ENCODE data around the gene CDH16. TPM values are rescaled to one million over a fixed set of nuclear protein-coding genes. Genes with fewer than 3 reads are reported as not detected.

CDH16 gene
- total and polyA plus RNA-seq, 8 donors, result 0.32 to 68.1 (median 47.5) TPM; not detected in 1

- Histone ChIP-seq H3K27me3 (peaks cover 0 to 56% of the 10 kb centered on the region in 2 donors), H3K27ac (no peak overlapping the region), H3K36me3 (no peaks in the 10 kb centered on the region), H3K4me3 (no peak overlapping the region), H3K4me1 (peaks cover 0 to 18% of the 10 kb centered on the region in 2 donors), H3K9me3 (no peaks in the 10 kb centered on the region)
- TF ChIP-seq, protein P1, sequence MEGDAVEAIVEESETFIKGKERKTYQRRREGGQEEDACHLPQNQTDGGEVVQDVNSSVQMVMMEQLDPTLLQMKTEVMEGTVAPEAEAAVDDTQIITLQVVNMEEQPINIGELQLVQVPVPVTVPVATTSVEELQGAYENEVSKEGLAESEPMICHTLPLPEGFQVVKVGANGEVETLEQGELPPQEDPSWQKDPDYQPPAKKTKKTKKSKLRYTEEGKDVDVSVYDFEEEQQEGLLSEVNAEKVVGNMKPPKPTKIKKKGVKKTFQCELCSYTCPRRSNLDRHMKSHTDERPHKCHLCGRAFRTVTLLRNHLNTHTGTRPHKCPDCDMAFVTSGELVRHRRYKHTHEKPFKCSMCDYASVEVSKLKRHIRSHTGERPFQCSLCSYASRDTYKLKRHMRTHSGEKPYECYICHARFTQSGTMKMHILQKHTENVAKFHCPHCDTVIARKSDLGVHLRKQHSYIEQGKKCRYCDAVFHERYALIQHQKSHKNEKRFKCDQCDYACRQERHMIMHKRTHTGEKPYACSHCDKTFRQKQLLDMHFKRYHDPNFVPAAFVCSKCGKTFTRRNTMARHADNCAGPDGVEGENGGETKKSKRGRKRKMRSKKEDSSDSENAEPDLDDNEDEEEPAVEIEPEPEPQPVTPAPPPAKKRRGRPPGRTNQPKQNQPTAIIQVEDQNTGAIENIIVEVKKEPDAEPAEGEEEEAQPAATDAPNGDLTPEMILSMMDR (IDR thresholded peaks at IDR 0.05), result no peak
- ATAC-seq, result no peak
- intact Hi-C loops (cut with DNase I), result no loop called here
- peak in 1 of 4 donors; percentile 34 for DNase-seq
Measured at GRCh38 chr16:66919569-66920298, 1.0 kb upstream of the CDH16 start.

DNA sequence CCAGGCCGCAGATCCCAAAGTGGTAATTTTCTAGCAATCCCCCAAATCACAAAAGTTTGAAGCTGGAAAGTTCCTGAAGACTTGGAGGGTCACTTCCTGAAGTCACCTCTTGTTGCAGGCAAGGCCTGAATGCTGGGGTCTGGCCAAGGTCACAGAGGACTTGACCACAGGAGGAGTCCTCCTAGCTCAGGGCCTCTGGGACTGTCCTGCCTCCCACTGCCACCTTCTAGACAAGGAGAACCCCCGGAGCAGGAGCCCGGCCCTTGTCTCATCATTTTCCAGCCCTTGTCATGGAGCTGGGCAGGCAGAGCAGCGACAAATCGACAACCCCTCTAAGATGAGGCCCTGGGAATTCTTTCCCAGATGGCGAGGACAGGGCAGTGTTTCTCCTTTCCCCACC, 330 bp downstream of the CDH16 start:
- Histone ChIP-seq H3K27me3 (peaks cover 0 to 43% of the 10 kb centered on the region in 2 donors), H3K9me3 (no peaks in the 10 kb centered on the region), H3K4me3 (no peak overlapping the region), H3K4me1 (peaks cover 0 to 5% of the 10 kb centered on the region in 2 donors), H3K36me3 (no peaks in the 10 kb centered on the region), H3K27ac (no peak overlapping the region)
- intact Hi-C loops (cut with DNase I), result no loop called here
- DNase-seq (peak in 1 of 4 donors; percentile 27), ATAC-seq (no peak)
- TF ChIP-seq, protein P1 (IDR thresholded peaks at IDR 0.05), result no peak

- no peaks in the 10 kb centered on the region for H3K4me1 ChIP-seq
- intact Hi-C loops (cut with DNase I), result no loop called here
- TF ChIP-seq, protein P1 (IDR thresholded peaks at IDR 0.05), result no peak
- ATAC-seq (no peak), DNase-seq (no peak)
- peaks cover 0 to 36% of the 10 kb centered on the region in 2 donors for H3K27me3 ChIP-seq
- no peak overlapping the region for H3K4me3 ChIP-seq
- no peak overlapping the region for H3K27ac ChIP-seq
- H3K9me3 ChIP-seq, result no peaks in the 10 kb centered on the region
- no peaks in the 10 kb centered on the region for H3K36me3 ChIP-seq
Measured at GRCh38 chr16:66917741-66918140, 944 bp downstream of the CDH16 start.

GRCh38 chr16:66916518-66916917, 2.2 kb downstream of the CDH16 start:
- intact Hi-C loops (cut with DNase I), result no loop called here
- H3K4me3 ChIP-seq, result no peak overlapping the region
- no peak for ATAC-seq
- TF ChIP-seq, protein P1 (IDR thresholded peaks at IDR 0.05), result no peak
- no peaks in the 10 kb centered on the region for H3K9me3 ChIP-seq
- DNase-seq, result no peak
- no peaks in the 10 kb centered on the region for H3K4me1 ChIP-seq
- H3K36me3 ChIP-seq, result no peaks in the 10 kb centered on the region
- no peak overlapping the region for H3K27ac ChIP-seq
- H3K27me3 ChIP-seq, result peaks cover 0 to 24% of the 10 kb centered on the region in 2 donors

GRCh38 chr16:66915041-66915440, 3.6 kb downstream of the CDH16 start:
- no peak overlapping the region for H3K4me3 ChIP-seq
- peak in 1 of 4 donors; percentile 60 for DNase-seq
- H3K4me1 ChIP-seq, result no peaks in the 10 kb centered on the region
- H3K9me3 ChIP-seq, result no peaks in the 10 kb centered on the region
- TF ChIP-seq, protein P1 (IDR thresholded peaks at IDR 0.05), result no peak
- no peaks in the 10 kb centered on the region for H3K36me3 ChIP-seq
- intact Hi-C loops (cut with DNase I), result no loop called here
- H3K27me3 ChIP-seq, result peaks cover 0 to 9% of the 10 kb centered on the region in 2 donors
- ATAC-seq, result no peak
- no peak overlapping the region for H3K27ac ChIP-seq

Measured in left lung (tissue), 10 donors.